NCI-H446 (cell line): ENCODE data around the gene KCTD6.

Experiments
- DNase-seq, 2 experiments: peaks; one replicate each; lab custom pipeline; 2025; lab: John Stamatoyannopoulos, UW

KCTD6 gene

DNA sequence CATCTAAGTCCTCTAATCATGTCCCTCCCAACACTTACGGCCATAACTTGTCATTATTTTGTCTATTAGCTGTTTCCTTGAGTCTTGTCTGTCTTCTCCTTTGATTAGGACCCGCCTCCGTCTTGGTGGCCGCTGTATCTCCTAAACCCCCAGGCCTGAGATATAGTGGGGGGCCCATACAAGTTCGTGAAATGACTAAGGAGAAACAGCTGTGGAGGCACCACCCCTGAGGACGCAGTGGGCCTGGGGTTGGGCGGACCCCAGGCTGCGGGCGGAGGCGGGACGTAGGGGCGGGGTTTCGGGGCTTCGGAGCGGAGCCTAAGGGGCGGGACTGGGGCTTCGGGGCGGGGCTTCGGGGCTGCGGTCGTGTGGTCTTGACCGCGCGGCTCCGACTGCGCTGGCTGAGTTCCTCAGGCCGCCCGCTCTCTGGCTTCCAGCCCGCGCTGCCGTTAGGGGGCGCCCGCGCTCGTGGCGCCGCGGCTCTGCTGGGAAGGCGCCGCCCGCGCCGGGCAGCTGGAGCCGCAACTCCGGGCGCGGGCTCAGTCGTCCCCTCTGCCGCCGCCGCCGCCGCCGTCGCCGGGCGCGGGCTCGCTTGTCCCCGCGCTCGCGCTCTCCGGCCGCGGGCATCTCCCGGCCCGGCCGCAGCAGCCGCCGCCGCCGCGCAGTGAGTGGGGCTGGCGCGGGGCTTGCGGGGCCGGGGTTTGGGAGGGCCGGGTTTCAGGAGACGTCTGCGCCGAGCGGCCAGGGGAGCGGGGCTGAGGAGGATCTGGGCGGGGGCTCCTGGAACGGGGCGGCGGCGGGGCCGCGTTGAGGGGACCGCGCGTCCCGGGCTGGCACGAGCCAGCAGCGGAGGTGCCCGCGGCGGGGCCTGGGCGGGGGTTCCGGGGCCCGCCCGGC, at the start of gene KCTD6:
TSS of gene KCTD6 (plus strand) at position 591 of the 897 bp plus-strand sequence. CDS start 6,660 bp downstream, outside the sequence.
- DNase-seq: peak in 1 of 2 experiments; percentile 70

DNA sequence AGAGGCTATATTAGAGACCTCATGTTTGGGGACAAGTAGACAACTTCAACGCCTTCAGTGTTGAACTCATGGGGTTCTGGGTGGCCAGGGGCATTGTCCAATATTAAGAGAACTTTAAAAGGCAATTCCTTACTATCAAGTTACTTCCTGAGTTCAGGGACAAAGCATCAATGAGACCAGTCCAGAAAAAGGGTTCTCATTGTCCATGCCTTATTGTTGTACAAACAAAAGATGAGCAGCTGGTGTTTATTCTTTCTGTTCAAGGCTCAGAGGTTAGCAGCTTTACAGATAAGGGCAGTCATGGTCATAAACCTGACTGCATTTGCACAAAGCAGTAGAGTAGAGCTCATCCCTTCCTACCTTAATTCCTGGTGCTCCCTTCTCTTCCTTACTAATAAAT, 39.7 kb upstream of the KCTD6 start:
- no peak for DNase-seq

DNA sequence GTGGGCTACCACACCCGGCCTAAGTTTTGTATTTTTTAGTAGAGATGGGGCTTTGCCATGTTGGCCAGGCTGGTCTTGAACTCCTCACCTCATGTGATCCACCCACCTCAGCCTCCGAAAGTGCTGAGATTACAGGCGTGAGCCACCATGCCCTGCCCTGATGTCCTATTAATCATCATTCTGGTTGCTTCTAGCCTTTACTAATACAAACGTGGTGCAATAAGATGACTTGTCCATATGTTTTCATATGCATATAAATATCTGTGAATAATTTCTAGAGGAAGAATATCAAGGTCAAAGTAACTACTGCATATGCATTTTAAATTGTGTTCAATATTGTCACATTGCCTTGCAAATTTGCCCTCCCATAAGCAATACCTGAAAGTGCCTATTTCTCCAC, 32.7 kb upstream of the KCTD6 start:
- no peak for DNase-seq

DNA sequence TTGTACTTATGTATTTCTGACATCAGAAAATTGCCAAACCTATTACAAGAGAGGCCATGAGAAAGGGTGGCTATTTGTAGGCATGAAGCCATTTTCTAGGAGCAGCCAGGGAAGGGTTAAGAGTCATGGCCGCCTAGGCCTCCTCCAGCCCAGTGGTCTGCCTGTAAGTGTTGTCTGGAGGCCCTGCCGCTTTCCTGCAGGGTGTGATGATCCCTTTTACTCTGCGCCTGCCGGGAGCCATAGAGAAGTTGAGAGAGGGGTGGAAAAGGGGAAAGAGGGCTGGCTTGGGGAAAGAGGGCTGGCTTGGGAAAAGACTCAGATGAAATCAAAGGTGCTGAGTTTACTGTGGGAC, 29.1 kb upstream of the KCTD6 start:
- no peak for DNase-seq

DNA sequence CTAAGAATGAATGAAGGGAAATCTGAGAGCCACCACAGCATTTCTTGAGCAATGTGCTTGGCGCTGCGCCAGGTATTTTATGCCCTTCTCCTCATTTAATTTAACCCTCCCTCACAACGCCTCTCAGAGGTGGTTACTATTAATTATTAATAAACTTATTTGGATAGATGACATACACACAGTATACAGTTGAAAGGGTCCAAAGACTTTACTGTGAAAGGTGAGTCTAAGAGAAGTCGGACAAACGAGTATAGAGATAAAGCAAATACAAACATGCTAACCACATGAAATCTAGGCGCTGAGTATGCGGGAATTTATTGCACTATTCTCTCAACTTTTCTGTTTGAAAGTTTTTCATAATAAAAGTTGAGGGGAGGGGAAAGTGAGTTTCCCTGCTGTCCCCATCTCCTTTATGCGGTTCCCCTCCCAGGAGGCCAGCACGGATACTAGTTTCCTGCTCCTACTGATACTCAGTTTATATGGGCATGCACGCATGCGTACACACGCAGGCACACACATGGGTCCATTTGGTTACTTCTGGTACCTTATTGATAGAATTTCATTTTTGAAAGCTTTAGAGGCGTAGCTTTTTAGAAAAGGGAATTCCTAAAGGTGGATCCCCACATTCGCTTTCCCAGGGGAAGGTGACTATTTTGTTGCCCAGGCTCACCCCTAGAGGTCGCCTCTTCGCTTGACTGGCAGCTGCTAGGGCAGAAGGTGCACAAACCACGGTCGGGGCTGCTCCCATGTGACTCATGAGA, 28.5 kb upstream of the KCTD6 start:
- peak in 1 of 2 experiments; percentile 49 for DNase-seq

DNA sequence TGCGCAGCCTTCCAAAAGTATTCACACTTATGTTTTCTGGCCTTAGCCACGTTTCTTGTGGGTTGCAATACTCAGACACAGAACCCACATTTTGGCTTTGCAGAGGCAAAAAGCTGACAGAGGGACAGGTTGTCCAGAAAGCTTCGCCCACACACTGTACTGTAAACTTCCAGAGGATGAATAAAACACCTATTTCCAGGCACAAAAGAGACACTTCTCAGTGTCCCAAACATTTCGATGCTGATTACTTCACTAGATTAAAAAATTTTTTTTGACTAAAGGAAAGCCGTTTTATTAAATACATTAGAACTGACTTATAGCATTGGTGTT, 28.0 kb upstream of the KCTD6 start:
- no peak for DNase-seq

DNA sequence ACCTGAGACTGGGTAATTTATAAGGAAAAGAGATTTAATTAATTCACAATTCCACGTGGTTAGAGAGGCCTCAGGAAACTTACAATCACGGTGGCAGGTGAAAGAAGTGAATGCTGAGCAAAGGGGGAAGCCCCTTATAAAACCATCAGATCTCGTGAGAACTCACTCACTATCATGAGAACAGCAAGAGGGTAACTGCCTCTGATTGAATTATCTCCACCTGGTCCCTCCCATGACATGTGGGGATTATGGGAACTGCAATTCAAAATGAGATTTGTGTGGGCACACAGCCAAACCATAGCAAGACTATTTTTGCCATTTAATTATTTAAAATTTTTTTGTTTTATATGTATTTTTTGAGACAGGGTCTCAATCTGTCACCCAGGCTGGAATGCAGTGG, 27.0 kb upstream of the KCTD6 start:
- DNase-seq: no peak

DNA sequence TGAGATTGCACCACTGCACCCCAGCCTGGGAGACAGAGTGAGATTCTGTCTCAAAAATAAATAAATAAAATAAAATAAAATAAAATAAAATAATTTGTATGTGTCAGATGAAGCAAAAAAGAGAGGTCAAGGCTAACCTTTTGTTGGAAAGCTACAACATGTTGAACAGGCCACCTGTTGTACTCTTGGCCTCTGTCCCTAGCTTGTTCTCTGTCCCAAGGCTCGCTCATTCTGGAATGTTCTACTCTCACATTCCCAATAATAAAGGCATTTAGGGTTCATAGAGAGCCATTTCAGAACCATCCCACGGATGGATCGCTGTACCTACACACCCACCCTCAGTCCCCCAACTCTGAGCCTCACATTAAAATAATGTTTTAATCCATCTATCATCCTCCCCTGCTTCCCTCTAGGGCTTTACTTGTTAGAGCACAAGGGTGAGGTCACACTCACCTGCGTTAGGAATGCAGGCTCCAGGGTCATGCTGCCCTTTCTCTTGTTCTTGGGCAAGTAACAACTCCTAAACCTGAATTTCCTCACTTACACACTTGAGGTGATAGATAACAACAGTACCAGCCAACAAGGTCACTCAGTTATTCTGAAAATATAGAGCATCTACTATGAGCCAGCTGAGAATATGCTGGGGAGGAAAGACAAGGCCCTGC, 24.9 kb upstream of the KCTD6 start:
- DNase-seq: no peak

DNA sequence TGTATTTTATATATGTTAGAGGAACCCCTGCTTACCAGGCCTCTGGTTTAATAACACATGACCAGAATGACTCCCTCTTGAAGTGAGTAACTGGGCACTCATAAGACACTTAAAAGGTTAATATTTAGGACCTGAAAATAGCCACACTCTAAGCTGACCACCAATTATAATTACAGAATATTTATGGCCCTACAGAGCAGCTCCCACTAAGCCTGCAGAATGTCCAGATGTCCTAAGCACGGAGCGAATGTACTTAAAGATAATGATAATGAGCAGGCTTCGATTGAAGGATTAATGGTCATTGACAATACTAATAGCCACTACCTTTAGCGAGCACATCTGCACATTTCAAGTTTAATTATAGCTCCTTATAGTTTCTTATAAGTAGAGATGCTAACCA, 22.8 kb upstream of the KCTD6 start:
- no peak for DNase-seq

DNA sequence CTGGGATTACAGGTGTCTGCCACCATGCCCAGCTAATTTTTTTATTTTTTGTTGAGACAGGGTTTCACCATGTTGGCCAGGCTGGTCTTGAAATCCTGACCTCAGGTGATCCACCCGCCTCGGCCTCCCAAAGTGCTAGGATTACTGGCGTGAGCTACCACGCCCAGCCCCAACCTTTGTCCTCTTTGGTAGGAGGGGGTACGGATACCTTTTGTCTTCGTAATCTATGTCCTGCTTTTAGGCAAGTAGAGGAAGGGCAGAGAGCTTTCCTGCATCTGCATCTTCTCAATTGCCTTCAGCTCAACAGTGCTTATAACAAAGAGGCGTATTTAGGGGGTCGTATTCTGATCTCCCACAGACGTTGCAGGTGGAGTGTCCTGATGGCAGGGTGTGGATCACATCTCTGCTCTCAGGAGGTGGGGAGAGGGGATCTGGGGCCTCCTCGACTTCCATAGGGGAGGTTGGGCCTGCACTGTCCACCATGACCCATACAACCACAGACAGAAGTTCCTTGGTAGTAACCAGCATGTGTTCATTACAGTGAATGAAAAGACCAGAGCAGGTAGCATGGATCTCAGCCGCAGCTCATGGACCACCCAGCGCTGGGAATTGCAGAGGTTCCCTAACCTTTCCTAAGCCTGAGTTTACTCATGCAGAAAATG, 21.4 kb upstream of the KCTD6 start:
- no peak for DNase-seq

DNA sequence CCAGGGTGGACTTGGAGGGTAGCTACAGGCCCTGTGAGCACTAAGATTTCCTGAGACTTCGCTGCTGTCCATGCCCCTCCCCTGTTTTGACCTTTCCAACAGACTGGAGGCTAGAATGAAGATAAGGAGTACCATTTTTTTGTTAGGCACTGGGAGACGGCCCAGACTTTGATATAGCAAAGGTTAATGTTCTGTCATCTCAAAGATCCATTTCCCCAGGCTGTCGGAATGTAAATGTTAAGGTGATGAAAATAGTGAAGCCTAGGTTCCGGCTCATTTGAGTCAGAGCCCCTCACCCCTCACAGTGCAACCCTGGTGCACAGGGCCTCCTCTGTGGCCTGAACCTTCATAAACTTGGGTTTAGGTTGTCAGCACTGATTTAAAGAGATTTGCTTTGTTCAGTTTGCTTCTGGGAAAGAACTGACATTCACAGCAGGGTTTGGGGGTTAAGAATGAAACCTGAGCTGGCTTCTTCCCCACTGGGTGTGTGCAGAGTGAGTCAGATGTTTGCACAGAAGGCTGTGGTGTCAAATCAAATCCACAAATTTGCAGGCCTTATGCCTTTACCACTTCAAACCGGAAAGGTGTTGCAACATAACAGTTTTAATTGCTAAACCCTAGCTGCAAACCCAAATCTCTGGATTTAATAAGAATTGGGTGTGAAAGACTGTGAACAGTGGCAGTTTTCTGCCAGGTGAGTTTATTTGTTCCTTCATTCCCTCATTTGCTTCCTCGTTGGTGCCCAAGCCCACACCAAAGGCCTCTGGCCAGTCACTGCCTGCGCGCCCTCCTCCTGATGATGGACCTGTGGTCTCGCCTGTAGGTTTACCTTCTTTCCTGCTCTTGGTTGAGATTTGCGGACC, 20.6 kb upstream of the KCTD6 start:
- DNase-seq: peak in 1 of 2 experiments; percentile 36

DNA sequence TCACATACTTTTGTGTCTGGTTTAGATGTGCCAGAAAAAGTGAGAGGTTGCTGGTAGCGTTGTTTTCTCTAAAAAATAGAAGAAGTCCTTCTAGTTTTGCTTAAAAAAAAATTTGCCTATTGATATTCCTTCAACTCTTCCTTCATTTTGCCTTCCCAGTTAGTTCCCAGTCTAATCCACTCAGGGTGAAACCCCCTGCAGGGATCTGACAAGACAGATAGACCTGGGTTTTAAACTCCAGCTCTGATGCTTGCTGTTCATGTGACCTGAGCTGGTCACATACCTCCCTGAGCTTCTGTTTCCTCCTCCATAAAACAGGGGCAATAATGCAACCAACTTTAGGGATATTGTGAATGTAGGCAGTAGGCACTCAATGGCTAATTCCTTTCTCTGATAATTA, 18.6 kb upstream of the KCTD6 start:
- DNase-seq: no peak

DNA sequence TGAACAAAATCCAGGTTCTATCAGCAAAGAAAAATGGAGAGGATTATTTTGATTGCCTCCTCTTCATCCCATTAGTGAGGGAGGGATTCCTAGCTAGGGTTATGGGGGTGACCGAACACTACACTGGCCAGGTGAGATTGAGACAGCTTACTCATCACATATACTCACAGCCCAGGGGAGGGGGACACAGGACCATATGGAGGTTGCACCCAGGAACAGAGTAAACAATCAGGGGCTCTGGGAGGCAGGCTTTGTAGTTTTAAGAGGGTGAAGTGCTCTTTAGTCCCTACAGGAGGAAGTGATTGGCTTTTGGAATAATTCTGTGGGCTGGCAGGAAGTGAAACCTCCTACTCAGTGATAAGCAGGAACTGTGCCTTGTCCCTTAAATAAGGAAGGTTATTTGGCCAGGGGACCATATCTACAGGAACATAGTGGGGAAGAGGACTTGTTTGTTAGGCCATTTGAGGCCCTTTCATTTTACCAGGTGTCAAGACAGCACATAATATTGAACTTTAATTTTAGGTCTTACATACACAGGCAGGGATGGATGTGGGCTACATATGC, 17.5 kb upstream of the KCTD6 start:
- no peak for DNase-seq

DNA sequence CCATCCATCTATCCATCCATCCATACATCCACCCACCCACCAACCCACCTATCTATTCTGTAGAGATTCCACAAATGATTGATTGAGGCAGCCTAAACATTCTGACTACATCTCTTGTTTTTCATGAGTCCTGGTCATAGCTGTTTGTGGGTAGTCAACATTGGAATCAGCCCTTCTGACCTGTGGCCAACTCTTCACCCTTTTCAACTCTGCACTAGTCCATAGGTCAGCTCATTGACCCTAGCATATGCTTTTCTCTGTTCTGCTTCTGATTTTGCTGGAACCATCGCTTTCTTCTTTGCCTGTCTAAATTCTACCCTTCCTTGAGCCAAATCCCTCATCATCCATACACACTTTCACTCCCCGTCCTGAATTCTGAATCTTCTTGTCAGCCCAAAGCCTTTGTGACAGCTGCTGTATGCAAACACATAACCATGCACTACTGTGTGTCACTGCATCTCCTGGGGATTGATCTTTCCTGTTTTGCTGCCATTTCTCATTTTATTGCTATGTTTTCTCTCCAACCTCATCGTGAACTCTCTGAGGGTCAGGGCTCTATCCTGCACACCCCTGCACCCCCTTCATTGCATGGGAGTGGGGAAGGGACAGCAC, 16.8 kb upstream of the KCTD6 start:
- no peak for DNase-seq

DNA sequence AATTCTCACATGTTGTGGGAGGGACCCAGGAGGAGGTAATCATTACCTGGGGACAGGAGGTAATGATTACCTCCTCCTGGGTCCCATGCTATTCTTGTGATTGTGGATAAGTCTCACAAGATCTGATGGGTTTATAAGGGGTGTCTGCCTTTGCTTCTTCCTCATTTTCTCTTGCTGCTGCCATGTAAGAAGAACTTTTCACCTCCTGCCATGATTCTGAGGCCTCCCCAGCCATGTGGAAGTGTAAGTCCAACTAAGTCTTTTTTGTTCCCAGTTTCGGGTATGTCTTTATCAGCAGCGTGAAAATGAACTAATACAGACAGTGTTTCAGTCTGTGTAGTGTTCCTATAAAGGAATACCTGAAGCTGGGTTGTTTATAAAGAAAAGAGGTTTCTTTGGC, 13.1 kb upstream of the KCTD6 start:
- no peak for DNase-seq

DNA sequence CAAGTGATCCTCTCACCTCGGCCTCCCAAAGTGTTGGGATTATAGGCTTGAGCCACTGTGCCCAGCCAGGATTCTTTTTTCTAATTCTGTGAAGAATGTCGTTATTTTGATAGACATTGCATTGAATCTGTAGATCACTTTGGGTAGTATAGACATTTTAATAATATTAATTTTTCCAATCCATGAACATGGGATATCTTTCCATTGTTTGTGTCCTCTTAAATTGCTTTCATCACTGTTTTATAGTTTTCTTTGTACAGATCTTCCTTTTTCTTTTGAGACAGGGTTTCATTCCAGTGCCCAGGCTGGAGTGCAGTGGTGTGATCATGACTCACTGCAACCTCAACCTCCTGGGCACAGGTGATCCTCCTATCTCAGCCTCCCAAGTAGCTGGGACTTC, 11.6 kb upstream of the KCTD6 start:
- no peak for DNase-seq

DNA sequence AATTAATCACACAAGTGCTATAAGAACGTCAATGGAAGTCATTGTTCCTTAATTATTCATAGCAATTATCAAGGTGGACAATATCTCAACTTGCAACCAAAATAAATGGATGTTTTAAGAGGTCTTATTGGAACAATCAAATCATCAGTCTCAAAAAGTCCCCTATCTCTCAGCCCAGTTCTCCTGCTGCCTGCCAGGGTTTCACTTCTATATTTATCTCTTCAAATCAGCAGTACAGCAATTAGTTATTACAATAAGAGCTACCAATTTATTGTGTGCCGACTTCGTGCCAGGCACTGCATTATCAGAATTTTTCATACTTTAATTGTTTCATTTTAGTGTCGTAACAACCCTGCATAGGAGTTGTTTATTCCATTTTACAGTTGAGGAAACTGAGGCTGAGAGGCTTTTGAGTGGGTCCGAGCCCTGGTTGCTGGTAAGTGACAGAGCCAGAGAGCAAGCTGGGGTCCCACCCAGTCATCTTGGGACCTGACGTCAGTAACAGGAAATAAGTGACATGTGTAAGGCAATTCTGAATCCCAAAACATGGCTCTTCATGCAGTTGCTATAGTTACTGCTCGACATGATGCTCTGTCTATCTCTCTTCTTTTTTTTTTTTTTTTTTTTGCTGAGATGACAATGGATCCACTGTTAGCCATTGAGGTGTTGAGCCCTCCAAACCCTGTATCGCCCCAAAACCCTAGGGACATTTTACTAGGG, 8.8 kb upstream of the KCTD6 start:
- DNase-seq: no peak

DNA sequence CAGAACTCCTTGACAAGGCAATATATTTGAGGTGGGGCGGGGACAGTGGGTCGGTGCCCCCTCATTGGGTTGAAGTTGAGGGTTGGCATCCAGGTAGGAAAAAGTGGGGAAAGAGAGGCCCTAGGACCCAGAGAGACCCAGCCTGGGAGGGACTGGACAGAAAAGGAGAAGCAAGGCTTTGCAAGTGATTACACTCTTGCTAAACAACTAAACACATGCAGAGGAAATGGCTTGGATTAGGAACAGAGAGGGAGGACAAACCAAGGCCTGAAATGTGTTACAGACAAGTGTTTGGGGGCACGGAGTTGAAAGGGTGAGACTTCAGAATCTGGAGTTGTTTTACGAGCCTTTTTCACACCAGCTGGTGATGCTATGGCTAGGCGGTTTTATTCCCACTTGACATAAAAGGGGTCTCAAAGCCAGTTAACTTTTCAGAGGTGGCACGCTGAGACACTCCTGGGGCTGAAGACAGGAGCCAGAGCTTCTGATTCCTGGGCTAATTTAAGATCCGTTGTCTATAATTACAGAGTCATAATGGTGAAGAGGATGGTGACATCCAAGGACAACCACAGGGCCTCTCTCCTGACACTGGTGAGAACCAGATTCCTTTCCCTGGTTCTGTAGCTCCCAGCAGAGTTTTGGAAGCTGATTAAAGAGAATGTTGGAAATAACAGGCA, 7.7 kb upstream of the KCTD6 start:
- DNase-seq: no peak

DNA sequence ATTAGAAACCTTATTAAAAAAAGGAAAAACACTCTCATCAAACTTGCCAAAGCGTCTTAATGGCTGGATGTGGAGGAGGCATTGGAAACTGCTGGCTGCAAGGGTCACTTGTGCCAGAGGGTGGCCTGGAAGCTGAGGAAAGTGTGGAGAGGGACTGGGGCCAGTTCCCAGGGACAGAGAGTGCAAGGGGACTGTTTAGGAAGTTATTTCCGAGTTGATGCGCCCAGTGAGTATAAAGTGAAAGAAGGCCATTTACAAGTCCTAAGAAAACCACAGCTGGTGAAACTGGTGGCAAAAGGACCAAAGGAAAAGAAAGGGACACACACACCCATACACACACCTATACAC, 7.2 kb upstream of the KCTD6 start:
- no peak for DNase-seq
